HL-60 (cell line): ENCODE results near the gene PDE4DIP.
"Not testable (repeated sequence)": the region's sequence is repeated elsewhere in the genome, so short reads cannot be mapped to it uniquely, and the experiment has no call there.

Experiments used
- CTCF ChIP-seq: IDR thresholded peaks from one replicate; pipeline ENCODE4 v1.5.1; 2011; ENCODE audit warnings: low read length, control low read depth, inconsistent platforms; ENCODE audit not compliant: insufficient read depth
- POLR2AphosphoS5 ChIP-seq: IDR thresholded peaks from 2 replicates; pipeline ENCODE4 v1.6.1; 2012; ENCODE audit warnings: low read depth

GRCh38 chr1:148886293-148886692 is 42.1 kb downstream of the PDE4DIP start:
- TF ChIP-seq CTCF, POLR2AphosphoS5: not testable (repeated sequence)
